HFFc6 (cell line): ENCODE results near the gene CARHSP1. TPM values are rescaled to one million over a fixed set of nuclear protein-coding genes. Genes with fewer than 3 reads are reported as not detected.

ENCODE experiments used
- DNase-seq: peaks from one replicate; pipeline ENCODE4 v3.0.0-alpha.2; 2018
- H3K27ac Mint-ChIP-seq: 2 replicates; pipeline ENCODE4 v1.8.0; 2020; ENCODE audit warnings: mild to moderate bottlenecking, mixed read lengths
- H3K27me3 Mint-ChIP-seq: 2 replicates; pipeline ENCODE4 v1.8.0; 2021; ENCODE audit warnings: mild to moderate bottlenecking, moderate library complexity, mixed read lengths; ENCODE audit not compliant: insufficient read depth
- H3K36me3 Mint-ChIP-seq: 2 replicates; pipeline ENCODE4 v1.8.0; 2021; ENCODE audit warnings: low read depth, mixed read lengths
- H3K4me1 Mint-ChIP-seq: 2 replicates; pipeline ENCODE4 v1.8.0; 2020; ENCODE audit warnings: low read depth, mixed read lengths
- H3K4me3 Mint-ChIP-seq: 2 replicates; pipeline ENCODE4 v1.8.0; 2020; ENCODE audit warnings: mild to moderate bottlenecking, moderate library complexity, mixed read lengths
- H3K9me3 Mint-ChIP-seq: 2 replicates; pipeline ENCODE4 v1.8.0; 2020; ENCODE audit warnings: mild to moderate bottlenecking, mixed read lengths
- total RNA-seq, 6 experiments: library from RNA; stranded (reverse); fragmentation: NEBNext Ultra II Directional; extraction: Animal tissue kit (Norgen Biotek cat#: 25700); gene quantifications; 2 replicates in 1 of 6; 3 replicates in 5 of 6; pipeline ENCODE4 v1.2.3, GENCODE V29; 2021
- TF ChIP-seq, protein P1 (sequence below): fragments of 200-600 bp; sonication (generic); IDR thresholded peaks from 2 replicates; pipeline ENCODE4 v1.5.0; 2021; ENCODE audit warnings: antibody characterized with exemption, mild to moderate bottlenecking

The CARHSP1 gene
- total RNA-seq, 6 experiments from 2014 or later, result 91.4 to 114 (median 97.9) TPM

DNA sequence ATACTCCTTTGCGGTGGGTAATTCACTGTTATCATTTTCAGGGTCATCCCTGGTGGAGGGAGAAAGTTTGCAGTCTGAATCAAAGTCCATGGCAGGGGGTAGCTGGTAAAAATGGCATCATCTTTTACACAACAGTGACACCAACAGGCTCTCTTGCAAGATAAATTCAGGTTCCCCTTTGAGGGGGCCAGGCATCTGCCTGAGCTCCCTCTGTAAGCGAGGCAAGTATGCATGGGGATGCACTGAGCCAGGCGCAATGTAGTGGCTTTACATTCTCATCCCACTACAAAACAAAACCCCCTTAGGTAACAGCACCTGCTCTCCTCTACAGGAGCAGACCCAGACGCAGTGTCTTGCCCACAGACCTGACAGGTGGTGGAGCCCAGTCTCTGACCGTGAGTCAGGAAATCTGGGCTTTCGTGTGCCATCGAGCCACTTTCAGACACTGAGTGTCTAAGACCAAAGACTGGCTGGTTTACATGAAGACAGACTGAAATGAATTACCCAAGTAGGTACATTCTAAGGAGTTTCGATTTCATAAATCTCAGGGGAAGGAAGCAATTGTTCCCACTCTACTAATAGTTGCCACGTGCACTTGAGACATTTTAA is 31.0 kb upstream of the CARHSP1 start:
- H3K4me1 Mint-ChIP-seq, result no peaks in the 10 kb centered on the region
- H3K27ac Mint-ChIP-seq, result no peak overlapping the region
- DNase-seq, result no peak
- no peak overlapping the region for H3K4me3 Mint-ChIP-seq
- TF ChIP-seq, protein P1, sequence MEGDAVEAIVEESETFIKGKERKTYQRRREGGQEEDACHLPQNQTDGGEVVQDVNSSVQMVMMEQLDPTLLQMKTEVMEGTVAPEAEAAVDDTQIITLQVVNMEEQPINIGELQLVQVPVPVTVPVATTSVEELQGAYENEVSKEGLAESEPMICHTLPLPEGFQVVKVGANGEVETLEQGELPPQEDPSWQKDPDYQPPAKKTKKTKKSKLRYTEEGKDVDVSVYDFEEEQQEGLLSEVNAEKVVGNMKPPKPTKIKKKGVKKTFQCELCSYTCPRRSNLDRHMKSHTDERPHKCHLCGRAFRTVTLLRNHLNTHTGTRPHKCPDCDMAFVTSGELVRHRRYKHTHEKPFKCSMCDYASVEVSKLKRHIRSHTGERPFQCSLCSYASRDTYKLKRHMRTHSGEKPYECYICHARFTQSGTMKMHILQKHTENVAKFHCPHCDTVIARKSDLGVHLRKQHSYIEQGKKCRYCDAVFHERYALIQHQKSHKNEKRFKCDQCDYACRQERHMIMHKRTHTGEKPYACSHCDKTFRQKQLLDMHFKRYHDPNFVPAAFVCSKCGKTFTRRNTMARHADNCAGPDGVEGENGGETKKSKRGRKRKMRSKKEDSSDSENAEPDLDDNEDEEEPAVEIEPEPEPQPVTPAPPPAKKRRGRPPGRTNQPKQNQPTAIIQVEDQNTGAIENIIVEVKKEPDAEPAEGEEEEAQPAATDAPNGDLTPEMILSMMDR, result no peak
- H3K27me3 Mint-ChIP-seq, result no peaks in the 10 kb centered on the region; the same call in 1 of the 2 replicates
- H3K36me3 Mint-ChIP-seq, result peaks cover 39% of the 10 kb centered on the region
- H3K9me3 Mint-ChIP-seq, result no peaks in the 10 kb centered on the region

DNA sequence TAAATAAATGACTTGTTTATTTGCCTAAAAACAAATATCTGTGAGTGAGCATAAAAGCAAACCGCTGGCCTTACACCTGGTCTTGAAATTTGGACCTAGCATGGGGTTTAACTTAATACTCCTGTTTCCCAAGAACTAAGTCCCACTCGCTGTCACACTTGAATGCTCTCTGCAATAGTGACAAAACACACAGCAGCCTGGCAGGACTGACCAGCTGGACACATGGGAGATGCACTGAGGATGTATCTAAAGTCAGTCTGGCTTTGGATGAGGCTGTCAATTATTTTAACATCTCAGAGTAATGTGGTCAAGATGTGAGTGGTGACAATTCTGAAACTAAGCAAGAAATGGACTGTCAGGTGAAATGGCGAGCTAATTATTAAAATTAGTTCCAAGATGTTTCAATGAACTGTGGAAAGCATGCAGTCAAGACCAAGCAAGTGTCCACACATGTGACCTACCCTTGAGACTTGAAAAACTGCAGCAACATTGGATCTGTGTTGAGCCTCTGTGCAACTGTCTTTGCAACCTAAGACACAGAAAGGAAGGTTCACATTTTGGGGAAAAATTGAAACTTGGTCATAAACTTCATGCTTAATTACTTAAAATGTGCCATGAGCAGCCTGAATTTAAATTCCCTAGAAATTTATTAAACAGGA is 30.0 kb upstream of the CARHSP1 start:
- Mint-ChIP-seq H3K4me3 (no peak overlapping the region), H3K4me1 (no peaks in the 10 kb centered on the region), H3K27me3 (no peaks in the 10 kb centered on the region; the same call in 1 of the 2 replicates), H3K27ac (no peak overlapping the region), H3K9me3 (no peaks in the 10 kb centered on the region), H3K36me3 (peaks cover 43% of the 10 kb centered on the region)
- no peak for DNase-seq
- TF ChIP-seq, protein P1, result no peak

DNA sequence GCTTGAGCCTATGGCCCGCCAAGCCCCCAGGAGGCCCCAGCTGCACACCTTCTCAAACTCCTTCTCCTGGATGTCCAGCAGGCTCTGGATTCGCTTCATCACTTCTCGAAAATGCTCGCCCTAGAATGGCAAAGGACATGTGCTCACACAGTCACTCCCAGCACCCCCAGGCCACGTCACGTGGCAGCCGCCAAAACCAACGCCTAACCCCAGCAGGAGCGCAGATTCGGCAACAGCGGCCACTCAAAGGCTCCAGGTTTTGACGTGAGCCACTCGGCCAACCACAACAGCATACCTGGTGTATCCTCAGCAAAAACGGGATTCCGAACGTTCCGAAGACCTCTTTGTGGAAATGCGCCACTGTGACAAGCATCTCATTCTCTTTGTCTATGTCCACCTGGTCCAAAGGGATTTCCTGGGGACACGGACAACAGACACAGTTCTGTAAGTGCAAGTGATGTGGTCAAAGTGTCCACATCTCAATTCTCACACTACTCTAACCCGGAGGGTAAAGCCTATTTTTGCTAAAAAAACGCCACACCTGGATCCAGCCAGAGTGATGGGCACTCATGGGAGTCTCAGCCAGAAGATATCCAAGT is 26.0 kb upstream of the CARHSP1 start:
- H3K4me3 Mint-ChIP-seq, result no peak overlapping the region
- H3K4me1 Mint-ChIP-seq, result no peaks in the 10 kb centered on the region

DNA sequence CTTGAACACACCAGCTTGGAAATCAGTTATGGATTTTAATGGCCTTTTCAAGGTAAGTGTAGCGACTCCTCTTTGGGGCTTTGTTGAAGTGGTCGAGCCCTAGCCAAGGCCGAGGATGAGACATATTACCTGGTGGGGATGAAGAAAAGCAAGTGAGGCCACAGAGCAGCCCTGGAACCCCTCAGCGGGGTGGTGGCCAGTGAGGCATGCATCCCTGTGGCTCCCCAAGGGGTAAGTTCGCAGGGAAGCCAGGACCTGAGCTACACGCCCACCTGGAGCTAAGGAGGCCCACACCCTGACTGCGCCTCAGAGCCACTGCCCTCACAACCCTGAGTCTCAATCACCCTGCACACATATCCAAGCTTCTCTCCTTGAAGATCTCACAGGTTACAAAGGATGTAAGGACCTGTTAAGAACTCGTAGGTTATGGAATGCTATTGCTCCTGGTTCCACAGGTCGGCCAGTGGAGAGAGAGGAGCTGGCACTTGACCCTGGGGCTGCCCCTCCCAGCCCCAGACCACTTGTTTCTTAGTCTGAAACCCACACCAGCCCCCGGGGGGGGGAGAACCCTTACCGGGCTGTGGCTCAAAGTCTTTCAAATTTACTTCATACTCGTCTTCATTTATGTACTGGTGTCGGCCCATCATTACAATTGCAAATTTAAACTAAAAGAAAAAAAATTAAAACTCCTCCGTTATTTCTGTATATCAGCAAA is 25.3 kb upstream of the CARHSP1 start:
- no peak overlapping the region for H3K4me3 Mint-ChIP-seq
- H3K27me3 Mint-ChIP-seq, result no peaks in the 10 kb centered on the region
- TF ChIP-seq, protein P1, result no peak
- H3K9me3 Mint-ChIP-seq, result no peaks in the 10 kb centered on the region
- no peak for DNase-seq
- no peak overlapping the region for H3K27ac Mint-ChIP-seq
- H3K36me3 Mint-ChIP-seq, result peaks cover 52% of the 10 kb centered on the region
- H3K4me1 Mint-ChIP-seq, result no peaks in the 10 kb centered on the region

More for the DNA sequence above, 26.0 kb upstream of the CARHSP1 start:
- no peaks in the 10 kb centered on the region for H3K9me3 Mint-ChIP-seq
- no peak overlapping the region for H3K27ac Mint-ChIP-seq
- TF ChIP-seq, protein P1, result no peak
- H3K36me3 Mint-ChIP-seq, result peaks cover 52% of the 10 kb centered on the region
- H3K27me3 Mint-ChIP-seq, result no peaks in the 10 kb centered on the region; the same call in 1 of the 2 replicates
- no peak for DNase-seq

DNA sequence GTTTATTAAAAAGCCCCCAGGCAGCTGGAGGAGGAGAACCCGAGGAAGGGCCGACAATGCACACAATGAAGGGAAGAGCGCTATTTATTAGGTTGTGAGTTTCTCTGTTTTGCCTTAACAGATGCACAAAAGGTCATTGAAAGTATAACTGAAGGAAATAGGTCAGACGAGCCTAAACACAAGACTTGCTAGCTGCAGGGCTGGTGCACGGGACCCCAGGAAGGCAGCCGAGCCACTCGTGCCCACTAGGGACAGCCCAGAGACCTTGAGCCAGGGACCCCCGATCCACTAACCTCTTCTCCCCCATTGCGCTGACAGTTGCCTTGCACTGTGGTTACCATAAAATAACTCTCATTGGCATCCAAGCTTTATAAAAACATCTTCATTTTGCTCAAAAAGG is 24.6 kb upstream of the CARHSP1 start:
- H3K4me3 Mint-ChIP-seq, result no peak overlapping the region

More for the DNA sequence above, 24.6 kb upstream of the CARHSP1 start:
- peaks cover 48% of the 10 kb centered on the region for H3K36me3 Mint-ChIP-seq
- H3K27me3 Mint-ChIP-seq, result peaks cover 2% of the 10 kb centered on the region; the same call in 1 of the 2 replicates
- H3K9me3 Mint-ChIP-seq, result no peaks in the 10 kb centered on the region
- DNase-seq, result no peak
- TF ChIP-seq, protein P1, result peak; percentile 9; the same call in 1 of the 2 replicates
- no peak overlapping the region for H3K27ac Mint-ChIP-seq
- H3K4me1 Mint-ChIP-seq, result peaks cover 3% of the 10 kb centered on the region
